Uterus (tissue), 2 donors: ENCODE measurements around the gene DDA1.

Experiments
- POLR2A ChIP-seq, 2 donors: fragments of 450-650 bp; IDR thresholded peaks; one replicate each; pipeline ENCODE4 v1.6.1; 2016; ENCODE audit warnings: antibody characterized with exemption in 2 of 2, mild to moderate bottlenecking in 1 of 2, moderate library complexity in 1 of 2
- TF ChIP-seq, protein P1 (sequence below), 4 experiments: fragments of 200-600 bp in 2 of 4; fragments of 450-650 bp in 2 of 4; sonication (generic) in 2 of 4; IDR thresholded peaks; one replicate each; pipeline ENCODE4 v1.5.1; 2016 to 2019; ENCODE audit warnings: antibody characterized with exemption in 4 of 4, mild to moderate bottlenecking in 2 of 4, moderate library complexity in 1 of 4

DNA sequence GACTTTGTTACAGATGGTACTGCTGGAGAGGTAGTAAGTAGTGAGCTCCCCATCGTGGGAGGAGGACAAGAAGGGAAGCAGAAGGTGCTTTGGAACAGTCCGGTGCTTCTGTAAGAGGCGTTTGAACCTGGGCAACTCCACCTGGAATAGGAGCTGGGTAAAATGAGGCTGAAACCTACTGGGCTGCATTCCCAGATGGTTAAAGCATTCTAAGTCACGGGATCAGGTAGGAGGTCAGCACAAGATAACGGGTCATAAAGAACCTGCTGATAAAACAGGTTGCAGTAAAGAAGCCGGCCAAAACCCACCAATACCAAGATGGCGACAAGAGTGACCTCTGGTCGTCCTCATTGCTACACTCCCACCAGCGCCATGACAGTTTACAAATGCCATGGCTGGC, 22.6 kb upstream of the DDA1 start:
- no peak for TF ChIP-seq POLR2A (IDR thresholded peaks at IDR 0.05)
- TF ChIP-seq, protein P1, sequence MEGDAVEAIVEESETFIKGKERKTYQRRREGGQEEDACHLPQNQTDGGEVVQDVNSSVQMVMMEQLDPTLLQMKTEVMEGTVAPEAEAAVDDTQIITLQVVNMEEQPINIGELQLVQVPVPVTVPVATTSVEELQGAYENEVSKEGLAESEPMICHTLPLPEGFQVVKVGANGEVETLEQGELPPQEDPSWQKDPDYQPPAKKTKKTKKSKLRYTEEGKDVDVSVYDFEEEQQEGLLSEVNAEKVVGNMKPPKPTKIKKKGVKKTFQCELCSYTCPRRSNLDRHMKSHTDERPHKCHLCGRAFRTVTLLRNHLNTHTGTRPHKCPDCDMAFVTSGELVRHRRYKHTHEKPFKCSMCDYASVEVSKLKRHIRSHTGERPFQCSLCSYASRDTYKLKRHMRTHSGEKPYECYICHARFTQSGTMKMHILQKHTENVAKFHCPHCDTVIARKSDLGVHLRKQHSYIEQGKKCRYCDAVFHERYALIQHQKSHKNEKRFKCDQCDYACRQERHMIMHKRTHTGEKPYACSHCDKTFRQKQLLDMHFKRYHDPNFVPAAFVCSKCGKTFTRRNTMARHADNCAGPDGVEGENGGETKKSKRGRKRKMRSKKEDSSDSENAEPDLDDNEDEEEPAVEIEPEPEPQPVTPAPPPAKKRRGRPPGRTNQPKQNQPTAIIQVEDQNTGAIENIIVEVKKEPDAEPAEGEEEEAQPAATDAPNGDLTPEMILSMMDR (IDR thresholded peaks at IDR 0.05), result no peak
